IMR-90 (cell line): ENCODE data around the gene SYCE3. TPM values are rescaled to one million over a fixed set of nuclear protein-coding genes. Genes with fewer than 3 reads are reported as not detected.

Experiments used
- ATAC-seq: fragments of 200-7000 bp; cut with Tn5 transposase; 2 replicates; pipeline ENCODE4 v1.9.1; 2020; ENCODE audit warnings: low read depth, mild to moderate bottlenecking, moderate library complexity
- BruUV-seq: library from RNA; stranded (reverse); fragments of 400-500 nt; replicated peaks from 2 replicates; lab custom pipeline; 2021; lab: Mats Ljungman, UMichigan
- CTCF ChIA-PET: fragments of 300-600 bp; formaldehyde crosslinking; extraction: SDS; loops from one replicate; lab custom pipeline; 2021; ENCODE audit warnings: antibody characterized with exemption; lab: Yijun Ruan, JAX
- POLR2A ChIA-PET: fragments of 300-600 bp; sonication (Branson Sonifier 250); formaldehyde crosslinking; loops from one replicate; lab custom pipeline; 2022; ENCODE audit warnings: antibody characterized with exemption; ENCODE audit not compliant: unreplicated experiment; lab: Charles Lee
- DNase-seq: peaks from one replicate; pipeline ENCODE4 v3.0.0; 2013
- H2AFZ ChIP-seq: replicated peaks from 2 replicates; pipeline ENCODE3; 2013; ENCODE audit warnings: low read length, mild to moderate bottlenecking; ENCODE audit not compliant: poor library complexity
- H2AK5ac ChIP-seq: 2 replicates; pipeline ENCODE4 v1.6.1; 2013; ENCODE audit warnings: low read depth, low read length, inconsistent platforms
- H2AK9ac ChIP-seq: replicated peaks from 2 replicates; pipeline ENCODE3; 2013; ENCODE audit warnings: mild to moderate bottlenecking, low read depth, low read length, moderate library complexity; ENCODE audit not compliant: poor library complexity
- H2BK120ac ChIP-seq: 2 replicates; pipeline ENCODE4 v1.6.1; 2013; ENCODE audit warnings: low read depth, low read length, inconsistent platforms
- H2BK15ac ChIP-seq: 3 replicates; pipeline ENCODE4 v1.6.1; 2013; ENCODE audit warnings: low read depth, low read length, inconsistent platforms
- H2BK20ac ChIP-seq: 2 replicates; pipeline ENCODE4 v1.6.1; 2013; ENCODE audit warnings: low read depth, mild to moderate bottlenecking, inconsistent platforms, low read length, moderate library complexity
- H2BK5ac ChIP-seq: 2 replicates; pipeline ENCODE4 v1.6.1; 2013; ENCODE audit warnings: mild to moderate bottlenecking, low read depth, low read length, inconsistent platforms; ENCODE audit not compliant: poor library complexity, severe bottlenecking
- H3K14ac ChIP-seq: replicated peaks from 2 replicates; pipeline ENCODE4 v1.6.1; 2013; ENCODE audit warnings: low read depth, low read length, inconsistent platforms
- H3K18ac ChIP-seq: 2 replicates; pipeline ENCODE4 v1.6.1; 2013; ENCODE audit warnings: low read depth, low read length, control low read depth
- H3K23ac ChIP-seq: 2 replicates; pipeline ENCODE4 v1.6.1; 2013; ENCODE audit warnings: low read depth, low read length, inconsistent platforms
- H3K27ac ChIP-seq: 2 replicates; pipeline ENCODE4 v1.5.1; 2013; ENCODE audit warnings: mild to moderate bottlenecking, control low read depth, low read length; ENCODE audit not compliant: insufficient read depth
- H3K27me3 ChIP-seq: 2 replicates; pipeline ENCODE4 v1.6.1; 2013; ENCODE audit warnings: low read length; ENCODE audit not compliant: control insufficient read depth, insufficient read depth
- H3K36me3 ChIP-seq: 2 replicates; pipeline ENCODE4 v1.6.1; 2013; ENCODE audit warnings: low read length, mixed read lengths; ENCODE audit not compliant: control insufficient read depth, insufficient read depth
- H3K4ac ChIP-seq: 2 replicates; pipeline ENCODE4 v1.6.1; 2013; ENCODE audit warnings: low read depth, low read length, inconsistent platforms
- H3K4me1 ChIP-seq: 2 replicates; pipeline ENCODE4 v1.6.1; 2013; ENCODE audit warnings: low read length, mixed read lengths; ENCODE audit not compliant: control insufficient read depth, insufficient read depth
- H3K4me2 ChIP-seq: 2 replicates; pipeline ENCODE4 v1.6.1; 2013; ENCODE audit warnings: low read depth, mild to moderate bottlenecking, control low read depth, low read length, moderate library complexity
- H3K4me3 ChIP-seq: 2 replicates; pipeline ENCODE4 v1.5.1; 2013; ENCODE audit warnings: low read depth, mild to moderate bottlenecking, control low read depth, low read length, moderate library complexity; ENCODE audit not compliant: insufficient read depth
- H3K56ac ChIP-seq: 2 replicates; pipeline ENCODE4 v1.6.1; 2013; ENCODE audit warnings: low read length, inconsistent platforms; ENCODE audit not compliant: insufficient read depth; ENCODE audit errors: extremely low read depth
- H3K79me1 ChIP-seq, 2 experiments: 2 replicates each; pipeline ENCODE4 v1.6.1; 2013; ENCODE audit warnings: low read length in 2 of 2, inconsistent platforms in 1 of 2, low read depth in 1 of 2
- H3K9ac ChIP-seq: 2 replicates; pipeline ENCODE4 v1.6.1; 2013; ENCODE audit warnings: low read depth, low read length, control low read depth
- H3K9me1 ChIP-seq: 2 replicates; pipeline ENCODE4 v1.6.1; 2013; ENCODE audit warnings: low read length, inconsistent platforms; ENCODE audit not compliant: insufficient read depth
- H3K9me3 ChIP-seq: 2 replicates; pipeline ENCODE4 v1.6.1; 2013; ENCODE audit warnings: low read length; ENCODE audit not compliant: control insufficient read depth, insufficient read depth
- H4K20me1 ChIP-seq: 2 replicates; pipeline ENCODE4 v1.6.1; 2013; ENCODE audit warnings: low read length, inconsistent platforms; ENCODE audit not compliant: insufficient read depth
- H4K5ac ChIP-seq: 2 replicates; pipeline ENCODE4 v1.6.1; 2013; ENCODE audit warnings: mild to moderate bottlenecking, low read depth, low read length, control low read depth
- H4K8ac ChIP-seq, 2 experiments: 2 replicates each; pipeline ENCODE4 v1.6.1; 2013; ENCODE audit warnings: low read depth in 2 of 2, low read length in 2 of 2, control low read depth in 1 of 2, inconsistent platforms in 1 of 2
- H4K91ac ChIP-seq: 2 replicates; pipeline ENCODE4 v1.6.1; 2013; ENCODE audit warnings: low read depth, low read length, inconsistent platforms; ENCODE audit not compliant: insufficient read depth
- RAD21 ChIP-seq: IDR thresholded peaks from 2 replicates; pipeline ENCODE4 v1.6.1; 2012; ENCODE audit warnings: low read length, improper control_type of control experiment
- WGBS, 2 experiments: methylation state at CpG; one replicate each; pipeline versions ENCODE4 v1.1.5 to v1.1.7; 2013; ENCODE audit warnings: missing lambda C conversion rate in 2 of 2; ENCODE audit not compliant: insufficient read length in 1 of 2; ENCODE audit errors: extremely low coverage in 2 of 2; 5-methylcytosine and 5-hydroxymethylcytosine counted together
- dilution Hi-C: fragments of 300-500 bp; cut with HindIII; formaldehyde crosslinking; loops from one replicate; pipeline ENCODE4 v1.14.3; 2018; ENCODE audit warnings: low sequenced_read_pairs; ENCODE audit not compliant: unreplicated experiment
- in situ Hi-C: fragments of 300-500 bp; cut with MboI; formaldehyde crosslinking; loops from 3 replicates; pipeline ENCODE4 v1.14.3; 2019; ENCODE audit warnings: low sequenced_read_pairs, inconsistent platforms, mixed read lengths
- intact Hi-C: fragments of 100-400 bp; cut with micrococcal nuclease; formaldehyde crosslinking; loops from 2 replicates; pipeline ENCODE4 v1.10.0; 2022
- polyA plus RNA-seq, 3 experiments: library from polyadenylated mRNA; depleted of rRNA; stranded (reverse); fragments of >200 nt; gene quantifications; 2 replicates each; pipeline ENCODE4 v1.2.3, GENCODE V29; 2012; ENCODE audit warnings: low replicate concordance in 1 of 3
- total RNA-seq: library from RNA; depleted of rRNA; stranded (reverse); fragments of >200 nt; gene quantifications from 2 replicates; pipeline ENCODE4 v1.2.3, GENCODE V29; 2012
- TF ChIP-seq, protein P1 (sequence below): fragments of 150-350 bp; IDR thresholded peaks from 2 replicates; pipeline ENCODE4 v1.6.1; 2017; ENCODE audit warnings: mild to moderate bottlenecking, antibody characterized with exemption, low read length, low read depth

SYCE3 gene
- total and polyA plus RNA-seq, 2 of the 4 experiments (the other 2 are of a cell fraction): not detected

DNA sequence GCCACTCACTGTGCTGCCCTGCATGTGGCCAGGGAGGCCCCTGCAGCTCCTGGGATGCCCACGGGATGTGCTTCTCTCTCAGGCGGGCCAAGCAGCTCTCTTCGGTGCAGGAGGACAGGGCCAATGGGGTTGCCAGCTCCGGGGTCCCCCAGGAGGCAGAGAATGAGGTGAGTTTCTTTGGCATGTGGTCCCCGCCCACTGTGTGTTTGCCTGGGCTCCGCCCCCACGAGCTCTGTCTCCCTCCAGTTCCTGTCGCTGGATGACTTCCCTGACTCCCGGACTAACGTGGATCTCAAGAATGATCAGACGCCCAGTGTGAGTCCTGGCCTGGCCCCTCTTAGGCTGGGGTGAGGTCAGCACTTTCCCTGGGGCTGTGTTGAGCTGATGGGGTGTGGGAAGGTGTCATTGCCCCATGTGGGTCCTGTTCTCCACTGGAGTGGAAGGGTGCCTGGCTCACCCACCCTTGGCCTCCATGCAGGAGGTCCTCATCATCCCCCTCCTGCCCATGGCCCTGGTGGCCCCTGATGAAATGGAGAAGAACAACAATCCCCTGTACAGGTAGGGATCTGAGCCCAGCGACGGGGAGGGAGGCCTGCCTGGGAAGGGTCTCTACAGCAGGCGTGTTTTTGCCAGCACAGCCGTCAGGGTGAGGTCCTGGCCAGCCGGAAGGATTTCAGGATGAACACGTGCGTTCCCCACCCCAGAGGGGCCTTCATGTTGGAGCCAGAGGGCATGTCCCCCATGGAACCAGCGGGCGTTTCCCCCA, 45.0 kb downstream of the SYCE3 start:
- H4K91ac ChIP-seq: no peak overlapping the region
- peaks cover 36% of the 10 kb centered on the region for H3K36me3 ChIP-seq
- TF ChIP-seq RAD21: no peak
- TF ChIP-seq, protein P1, sequence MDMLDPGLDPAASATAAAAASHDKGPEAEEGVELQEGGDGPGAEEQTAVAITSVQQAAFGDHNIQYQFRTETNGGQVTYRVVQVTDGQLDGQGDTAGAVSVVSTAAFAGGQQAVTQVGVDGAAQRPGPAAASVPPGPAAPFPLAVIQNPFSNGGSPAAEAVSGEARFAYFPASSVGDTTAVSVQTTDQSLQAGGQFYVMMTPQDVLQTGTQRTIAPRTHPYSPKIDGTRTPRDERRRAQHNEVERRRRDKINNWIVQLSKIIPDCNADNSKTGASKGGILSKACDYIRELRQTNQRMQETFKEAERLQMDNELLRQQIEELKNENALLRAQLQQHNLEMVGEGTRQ: no peak
- ATAC-seq (no peak), DNase-seq (no peak)
- H2BK120ac ChIP-seq: no peak overlapping the region
- no peak overlapping the region for H2BK5ac ChIP-seq
- H3K4me1 ChIP-seq: no peaks in the 10 kb centered on the region
- dilution Hi-C loops: no loop called here
- peaks cover 22 to 37% of the 10 kb centered on the region in 2 experiments for H3K79me1 ChIP-seq
- H2BK20ac ChIP-seq: no peak overlapping the region
- H2AK9ac ChIP-seq: no peak overlapping the region
- no peak overlapping the region for H2AK5ac ChIP-seq
- no peak overlapping the region for H3K4me2 ChIP-seq
- H3K18ac ChIP-seq: no peak overlapping the region
- no peak overlapping the region for H2BK15ac ChIP-seq
- H3K4ac ChIP-seq: no peak overlapping the region
- 97% methylated on average over 9 of the region's 20 CpGs; no CpG with 5 or more reads in 1 of the 2 experiments for WGBS, 2 experiments
- H3K23ac ChIP-seq: no peak overlapping the region
- intact Hi-C loops: no loop called here
- in situ Hi-C loops: no loop called here
- H3K27me3 ChIP-seq: no peaks in the 10 kb centered on the region
- no peak overlapping the region for H3K56ac ChIP-seq
- no peak overlapping the region for H4K8ac ChIP-seq
- H2AFZ ChIP-seq: no peak overlapping the region
- H3K9me1 ChIP-seq: no peaks in the 10 kb centered on the region
- no peak overlapping the region for H3K27ac ChIP-seq
- H3K9ac ChIP-seq: no peak overlapping the region
- no peak overlapping the region for H3K4me3 ChIP-seq
- ChIA-PET CTCF (no interaction called here), POLR2A (no interaction called here)
- H4K5ac ChIP-seq: no peak overlapping the region
- no peaks in the 10 kb centered on the region for H3K9me3 ChIP-seq
- BruUV-seq: no TSS peak
- H4K20me1 ChIP-seq: peaks cover 4% of the 10 kb centered on the region
- no peak overlapping the region for H3K14ac ChIP-seq
